ENCODE measurements around the gene SLC22A1.
"Not testable (repeated sequence)": the region's sequence is repeated elsewhere in the genome, so short reads cannot be mapped to it uniquely, and the experiment has no call there.

SLC22A1 gene

DNA sequence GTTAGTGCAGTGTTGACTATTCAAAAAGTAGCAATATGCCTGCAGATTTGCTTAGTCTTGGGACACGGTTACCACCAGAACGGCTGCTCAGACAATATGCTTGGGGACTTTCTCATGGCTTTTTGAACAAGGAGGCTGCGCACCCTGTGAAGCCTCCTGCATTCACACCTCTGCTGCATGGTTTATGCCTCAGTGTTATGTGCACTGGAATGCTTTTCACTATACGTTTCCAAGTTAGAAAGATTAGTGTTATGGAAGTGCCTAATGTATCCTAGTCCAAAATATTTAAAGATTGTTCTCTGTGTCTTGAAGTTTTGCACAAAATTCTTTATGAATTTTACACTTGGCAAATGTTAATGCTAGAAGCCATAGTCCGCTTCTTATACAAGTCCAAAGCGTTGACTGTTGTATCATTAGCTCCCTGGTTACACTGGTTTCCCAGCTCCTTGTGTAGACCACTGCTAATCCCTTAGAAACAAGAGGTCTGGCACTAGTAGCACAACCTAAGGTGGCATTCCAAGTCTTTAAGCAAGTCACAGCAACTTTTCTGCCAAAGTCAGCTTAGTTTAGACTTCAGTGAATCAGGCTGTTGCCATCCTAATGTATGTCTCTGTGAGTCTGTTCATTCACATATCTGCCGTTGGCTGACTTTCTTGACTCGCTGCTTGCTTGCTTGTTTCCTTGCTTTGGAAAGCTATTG is 26.3 kb upstream of the SLC22A1 start:
- no peak for DNase-seq

DNA sequence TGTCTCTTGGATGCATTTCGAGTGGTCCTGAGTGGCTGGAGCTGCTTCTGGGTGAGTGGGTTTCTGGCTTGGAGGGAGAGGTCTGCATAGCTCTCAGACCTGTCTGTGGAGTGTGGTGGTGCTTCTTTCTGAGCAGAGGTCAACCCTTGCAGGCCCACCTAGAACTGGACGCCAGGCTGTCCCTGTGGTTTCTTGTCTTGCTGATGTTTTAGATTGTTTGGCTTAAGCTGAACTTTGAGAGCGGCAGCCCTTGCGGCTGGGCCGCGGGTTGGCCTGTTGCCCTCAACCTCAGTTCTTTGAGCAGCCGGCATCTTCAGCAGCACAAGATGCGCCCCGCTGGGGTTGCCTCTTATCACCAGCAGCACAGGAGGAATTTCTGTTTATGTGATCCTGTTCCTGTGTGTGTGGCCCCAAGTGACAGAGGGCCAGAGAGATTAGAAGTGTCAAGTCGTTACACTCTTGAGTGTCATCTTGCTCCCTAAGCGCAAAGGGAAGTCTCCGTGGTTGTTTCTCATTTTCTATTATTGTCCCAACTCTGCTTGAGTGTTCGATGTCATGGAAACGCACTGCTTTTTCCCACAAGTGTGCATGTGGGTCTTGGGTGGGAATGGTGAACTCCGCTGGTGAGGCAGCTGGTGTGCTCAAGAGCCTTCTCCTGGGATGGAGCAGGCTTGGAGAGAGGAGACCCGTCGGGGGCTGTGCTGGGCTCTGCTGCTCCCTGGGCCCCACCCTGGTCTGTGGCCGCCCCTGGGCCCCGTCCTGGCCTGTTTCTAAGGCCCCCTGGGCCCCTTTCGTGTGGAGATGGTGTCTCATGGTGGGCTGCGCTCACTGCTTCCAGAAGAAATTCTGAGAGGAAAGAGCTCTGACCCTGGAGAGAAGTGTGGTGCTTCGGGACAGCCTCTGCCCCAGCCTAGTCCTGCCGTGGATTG is 20.1 kb upstream of the SLC22A1 start:
- no peak for DNase-seq

DNA sequence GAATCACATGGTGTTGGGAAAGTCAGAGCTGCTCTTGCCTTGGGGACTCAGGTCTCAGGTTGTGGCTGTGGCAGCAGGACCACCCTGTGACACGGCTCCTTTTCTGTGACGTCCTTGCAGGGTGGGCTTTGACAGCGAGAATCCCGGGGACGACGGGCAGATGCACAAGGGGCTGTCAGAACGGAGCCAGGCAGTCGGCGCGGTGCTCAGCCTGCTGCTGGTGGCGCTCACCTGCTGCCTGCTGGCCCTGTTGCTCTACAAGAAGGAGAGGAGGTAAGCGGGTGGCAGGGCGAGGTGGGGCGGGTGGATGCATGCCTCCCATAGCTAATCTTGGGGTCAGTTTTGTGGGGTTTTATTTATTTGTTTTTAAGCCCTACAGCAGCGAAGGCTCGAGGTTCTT is 19.2 kb upstream of the SLC22A1 start:
- DNase-seq: no peak

DNA sequence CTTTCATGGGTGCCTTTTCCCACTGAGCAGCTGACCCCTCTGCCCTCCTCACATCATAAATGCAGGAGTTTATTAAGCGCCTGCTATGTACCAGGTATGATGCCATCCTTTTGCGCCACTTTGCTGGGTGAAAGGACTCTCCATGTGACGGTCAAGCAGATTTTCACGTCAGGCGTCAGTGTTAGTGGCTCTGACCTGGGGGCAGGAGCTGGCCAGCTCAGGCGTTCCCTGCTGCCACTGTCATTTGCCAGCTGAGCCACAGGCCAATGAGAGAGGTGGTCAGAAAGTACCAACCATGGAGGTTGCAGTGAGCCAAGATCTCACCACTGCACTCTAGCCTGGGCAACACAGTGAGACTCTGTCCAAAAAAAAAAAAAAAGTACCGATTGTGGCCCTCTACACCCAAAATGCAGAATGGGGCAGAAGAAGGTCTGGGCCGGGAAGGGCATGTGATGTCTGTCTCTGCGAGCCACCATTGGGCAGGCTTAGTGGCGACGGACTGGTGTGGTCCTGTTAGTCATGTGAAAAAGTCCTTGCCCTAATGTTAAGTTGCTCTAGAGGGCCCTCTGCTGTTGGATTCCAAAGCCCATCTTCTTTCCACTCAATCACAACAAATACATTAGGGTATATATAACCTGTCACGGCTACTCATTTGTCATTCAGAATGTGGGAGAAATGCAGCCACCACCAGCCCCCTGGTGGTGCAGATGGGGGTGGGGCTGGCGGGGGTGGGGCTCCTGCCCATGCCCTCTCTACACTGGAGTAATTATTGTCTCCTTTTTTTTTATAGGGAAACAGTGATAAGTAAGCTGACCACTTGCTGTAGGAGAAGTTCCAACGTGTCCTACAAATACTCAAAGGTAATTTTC is 18.4 kb upstream of the SLC22A1 start:
- no peak for DNase-seq

DNA sequence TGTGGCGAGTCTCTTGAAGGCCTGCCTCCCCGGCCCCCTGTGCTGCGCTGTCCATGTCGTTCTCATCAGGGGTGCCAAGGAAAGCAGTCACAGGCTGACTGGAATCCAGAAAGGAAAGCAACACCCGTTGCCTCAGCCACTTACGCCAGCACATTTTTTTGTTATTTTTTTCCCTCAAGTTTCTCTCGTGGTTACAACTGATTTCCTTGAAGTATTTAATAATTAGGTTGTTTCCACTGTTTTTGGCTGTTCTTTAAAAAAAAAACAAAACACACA is 17.9 kb upstream of the SLC22A1 start:
- no peak for DNase-seq

DNA sequence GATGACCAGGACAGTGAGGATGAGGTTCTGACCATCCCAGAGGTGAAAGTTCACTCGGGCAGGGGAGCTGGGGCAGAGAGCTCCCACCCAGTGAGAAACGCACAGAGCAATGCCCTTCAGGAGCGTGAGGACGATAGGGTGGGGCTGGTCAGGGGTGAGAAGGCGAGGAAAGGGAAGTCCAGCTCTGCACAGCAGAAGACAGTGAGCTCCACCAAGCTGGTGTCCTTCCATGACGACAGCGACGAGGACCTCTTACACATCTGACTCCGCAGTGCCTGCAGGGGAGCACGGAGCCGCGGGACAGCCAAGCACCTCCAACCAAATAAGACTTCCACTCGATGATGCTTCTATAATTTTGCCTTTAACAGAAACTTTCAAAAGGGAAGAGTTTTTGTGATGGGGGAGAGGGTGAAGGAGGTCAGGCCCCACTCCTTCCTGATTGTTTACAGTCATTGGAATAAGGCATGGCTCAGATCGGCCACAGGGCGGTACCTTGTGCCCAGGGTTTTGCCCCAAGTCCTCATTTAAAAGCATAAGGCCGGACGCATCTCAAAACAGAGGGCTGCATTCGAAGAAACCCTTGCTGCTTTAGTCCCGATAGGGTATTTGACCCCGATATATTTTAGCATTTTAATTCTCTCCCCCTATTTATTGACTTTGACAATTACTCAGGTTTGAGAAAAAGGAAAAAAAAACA is 16.6 kb upstream of the SLC22A1 start:
- no peak for DNase-seq

DNA sequence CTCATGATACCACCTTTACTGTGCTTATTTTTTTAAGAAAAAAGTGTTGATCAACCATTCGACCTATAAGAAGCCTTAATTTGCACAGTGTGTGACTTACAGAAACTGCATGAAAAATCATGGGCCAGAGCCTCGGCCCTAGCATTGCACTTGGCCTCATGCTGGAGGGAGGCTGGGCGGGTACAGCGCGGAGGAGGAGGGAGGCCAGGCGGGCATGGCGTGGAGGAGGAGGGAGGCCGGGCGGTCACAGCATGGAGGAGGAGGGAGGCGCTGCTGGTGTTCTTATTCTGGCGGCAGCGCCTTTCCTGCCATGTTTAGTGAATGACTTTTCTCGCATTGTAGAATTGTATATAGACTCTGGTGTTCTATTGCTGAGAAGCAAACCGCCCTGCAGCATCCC is 15.6 kb upstream of the SLC22A1 start:
- no peak for DNase-seq

DNA sequence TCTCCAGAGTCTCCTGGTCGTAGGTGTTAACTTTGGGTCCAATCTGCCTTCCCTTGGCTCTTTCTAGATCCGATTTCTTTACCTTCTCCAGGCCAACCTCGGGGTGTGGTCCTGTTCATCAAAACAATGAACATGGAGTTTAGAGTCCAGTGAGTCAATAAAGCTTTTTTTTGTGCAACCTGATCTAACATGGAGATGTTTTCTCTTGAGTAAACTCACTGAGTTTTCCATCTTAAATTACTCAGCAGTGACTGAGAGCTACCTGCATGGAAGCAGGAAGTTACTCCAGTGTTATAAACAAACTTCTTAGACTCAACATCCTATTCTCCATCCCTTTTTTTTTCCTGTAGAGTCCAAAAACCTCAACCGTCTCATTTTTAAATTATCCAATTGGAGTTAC is 14.9 kb upstream of the SLC22A1 start:
- no peak for DNase-seq

DNA sequence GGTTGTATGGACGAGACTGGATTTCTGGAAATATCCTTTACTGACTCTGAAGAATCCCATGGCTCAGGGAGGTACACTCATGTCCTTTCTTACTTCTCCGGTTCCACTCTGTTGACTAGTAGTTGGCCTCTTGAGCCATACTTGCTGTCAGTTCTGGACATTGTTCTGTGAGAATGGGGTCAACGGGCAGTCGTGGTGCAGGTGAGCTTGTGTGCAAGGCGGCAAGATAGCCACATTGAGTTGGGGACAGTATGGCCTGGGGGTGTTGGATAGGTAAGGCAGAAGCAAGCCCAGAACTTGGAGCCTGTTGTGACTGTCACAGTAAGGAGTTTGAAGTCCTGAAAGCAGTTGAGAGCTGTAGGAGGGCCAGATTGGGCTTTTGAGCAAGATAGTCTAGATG is 13.5 kb upstream of the SLC22A1 start:
- DNase-seq: no peak

DNA sequence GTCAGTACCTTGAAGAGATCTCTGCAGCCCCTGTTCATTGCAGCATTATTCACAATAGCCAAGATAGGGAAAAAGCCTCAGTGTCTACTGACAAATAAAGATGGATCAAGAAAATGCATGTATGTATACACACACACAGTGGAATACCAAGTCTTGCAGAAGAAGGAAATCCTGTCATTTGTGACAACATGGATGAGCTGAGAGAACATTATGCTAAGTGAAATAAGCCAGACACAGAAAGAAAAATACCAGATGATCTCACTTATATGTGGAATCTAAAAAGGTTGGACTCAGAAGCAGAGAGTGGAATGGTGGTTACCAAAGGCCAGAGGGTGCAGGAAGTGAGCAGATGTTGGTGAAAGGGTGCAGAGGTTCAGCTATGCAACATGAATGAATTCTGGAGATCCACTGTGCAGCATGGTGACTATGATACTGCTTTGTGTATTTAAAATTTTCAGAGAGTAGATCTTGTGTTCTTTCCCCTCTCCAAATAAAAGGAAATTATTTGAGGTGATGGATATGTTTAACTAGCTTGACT is 11.0 kb upstream of the SLC22A1 start:
- no peak for DNase-seq

DNA sequence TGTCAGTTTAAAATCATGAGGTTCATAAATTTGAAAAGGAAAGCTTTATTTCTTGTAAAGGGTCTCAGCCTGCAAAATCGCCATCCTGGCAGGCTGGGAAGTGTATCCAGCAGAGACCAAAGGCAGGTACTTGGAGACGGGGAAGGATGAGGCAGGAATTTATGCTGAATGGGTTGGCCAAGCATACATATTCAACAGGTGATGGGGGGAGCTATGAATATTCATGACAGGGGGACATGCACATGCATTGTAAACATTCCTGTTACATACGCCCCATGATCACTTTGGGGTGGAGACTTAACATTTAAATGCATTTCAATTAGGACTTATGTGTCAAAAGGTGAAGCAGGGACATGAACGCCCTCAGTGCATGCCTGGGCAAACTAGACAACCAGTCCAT is 9.8 kb upstream of the SLC22A1 start:
- DNase-seq: no peak

DNA sequence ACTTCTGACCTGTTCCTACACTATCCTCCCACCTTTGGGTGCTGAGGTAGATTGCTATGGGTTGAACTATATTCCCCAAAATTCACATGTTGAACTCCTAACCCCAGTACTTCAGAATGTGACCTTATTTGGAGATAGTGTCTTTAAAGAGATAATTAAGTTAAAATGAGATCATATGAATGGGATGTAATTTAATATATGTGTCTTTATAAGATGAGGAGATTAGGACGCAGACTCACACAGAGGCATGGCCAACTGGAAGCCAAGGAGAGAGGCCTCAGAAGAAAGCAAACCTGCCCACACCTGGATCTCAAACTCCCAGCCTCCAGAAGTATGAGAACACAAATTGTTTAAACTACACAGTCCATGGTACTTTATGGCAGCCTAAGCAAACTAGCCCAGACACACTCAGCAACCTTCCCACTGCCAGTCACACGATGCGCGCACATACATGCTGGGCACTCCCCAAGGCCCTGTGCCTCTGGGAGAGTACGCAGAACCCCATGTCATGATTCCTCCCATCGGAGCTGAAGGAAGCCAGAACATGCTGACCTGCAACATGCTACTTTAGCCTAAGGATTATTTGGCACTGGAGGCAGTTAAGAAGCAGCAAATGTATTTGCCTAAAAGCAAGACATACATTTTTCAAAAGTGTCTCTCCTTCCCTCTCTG is 8.9 kb upstream of the SLC22A1 start:
- DNase-seq: no peak

DNA sequence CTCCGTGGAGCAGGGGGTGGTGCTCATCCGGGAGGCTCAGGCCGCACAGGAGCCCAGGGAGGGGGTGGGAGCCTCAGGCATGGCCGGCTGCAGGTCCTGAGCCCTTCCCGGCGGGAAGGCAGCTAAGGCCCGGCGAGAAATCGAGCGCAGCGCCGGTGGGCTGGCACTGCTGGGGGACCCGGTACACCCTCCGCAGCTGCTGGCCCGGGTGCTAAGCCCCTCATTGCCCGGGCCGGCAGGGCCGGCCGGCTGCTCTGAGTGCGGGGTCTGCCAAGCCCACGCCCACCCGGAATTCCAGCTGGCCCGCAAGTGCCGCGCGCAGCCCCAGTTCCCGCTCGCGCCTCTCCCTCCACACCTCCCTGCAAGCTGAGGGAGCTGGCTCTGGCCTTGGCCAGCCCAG is 7.1 kb upstream of the SLC22A1 start:
- not testable (repeated sequence) for DNase-seq

DNA sequence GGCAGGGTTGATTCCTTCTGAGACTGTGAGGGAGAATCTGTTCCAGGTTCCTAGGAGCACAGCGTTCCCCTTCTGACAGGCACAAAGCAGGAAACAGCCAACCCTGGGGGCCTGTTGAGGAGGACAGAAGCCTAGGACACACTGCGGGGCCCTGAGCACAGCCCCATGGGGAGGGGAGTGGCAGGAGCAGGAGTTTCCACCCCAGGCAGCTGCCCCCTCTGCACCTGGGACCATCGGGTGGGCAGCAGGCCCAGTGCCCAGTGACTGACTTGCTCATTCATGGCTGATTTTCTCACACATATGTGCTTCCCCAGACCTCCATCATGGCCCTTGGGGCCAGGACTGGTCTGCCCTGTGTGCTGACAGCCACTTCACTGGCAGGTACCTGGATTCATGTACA is 6.2 kb upstream of the SLC22A1 start:
- DNase-seq: no peak

DNA sequence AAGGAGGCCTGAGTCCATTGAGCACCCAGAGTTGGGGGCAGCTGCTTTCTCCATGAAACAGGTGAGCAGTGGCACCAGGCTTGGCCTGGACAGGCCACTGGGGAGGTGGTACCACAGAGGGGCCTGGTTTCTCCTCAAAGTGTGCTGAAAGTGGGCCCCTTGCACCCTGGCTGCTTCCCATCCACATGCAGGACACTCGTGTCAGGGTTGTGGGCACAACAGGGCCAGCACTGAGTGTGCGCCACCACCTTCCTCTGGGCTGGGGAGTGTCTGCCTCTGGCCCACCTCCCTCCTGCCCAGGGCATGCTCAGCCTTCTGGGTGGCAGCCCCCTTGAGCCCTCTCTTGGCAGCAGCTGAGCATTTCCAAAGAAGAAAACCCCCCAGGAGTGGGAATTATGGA is 5.2 kb upstream of the SLC22A1 start:
- no peak for DNase-seq

DNA sequence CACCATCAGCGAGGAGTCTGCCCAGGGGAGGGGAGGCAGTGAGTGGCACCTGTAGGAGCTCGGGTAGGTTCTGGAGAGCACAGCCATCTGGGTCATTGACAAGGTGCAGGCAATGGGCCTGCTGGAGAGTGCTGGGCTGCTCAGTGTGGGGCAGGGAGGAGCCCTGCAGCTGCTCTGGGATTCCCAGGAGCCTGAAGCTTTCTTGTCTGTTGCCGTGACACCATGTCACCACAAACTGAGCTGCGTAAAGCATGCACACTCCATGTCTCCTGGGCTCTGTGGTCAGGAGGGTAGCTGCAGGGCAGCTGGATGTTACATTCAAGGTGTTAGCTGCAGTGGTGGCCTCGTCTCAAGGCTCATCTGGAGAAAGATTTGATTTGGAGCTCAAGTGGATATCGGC is 4.5 kb upstream of the SLC22A1 start:
- DNase-seq: no peak

DNA sequence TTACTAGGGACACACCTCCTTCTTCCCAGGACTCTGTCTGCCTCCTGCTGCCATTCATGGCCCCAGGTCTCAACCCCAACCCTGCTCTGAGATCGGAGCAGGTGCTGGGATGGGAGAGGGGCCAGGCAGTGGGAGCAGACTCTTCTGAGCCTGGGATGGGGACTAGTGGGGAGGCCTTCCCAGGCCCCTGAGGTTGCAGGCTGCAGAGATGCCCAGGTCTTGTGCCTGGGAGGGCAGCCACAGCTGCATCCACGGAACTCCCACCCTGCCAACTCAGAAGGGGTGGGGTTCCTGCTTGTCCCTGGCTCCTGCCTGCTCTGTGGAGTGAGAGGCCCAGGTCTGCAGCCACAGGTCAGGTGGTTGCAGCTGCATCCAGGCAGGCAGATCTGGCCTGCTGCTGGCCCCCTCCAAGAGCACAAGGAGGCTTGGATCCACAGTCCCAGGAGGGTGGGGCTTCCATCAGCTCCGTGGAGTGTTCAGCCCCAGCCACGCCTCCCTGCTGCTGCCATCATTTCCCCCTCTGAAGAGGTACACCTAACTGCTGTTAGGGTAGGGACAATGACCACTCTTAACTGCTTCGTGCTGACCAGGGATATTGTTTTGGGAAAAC is 2.9 kb upstream of the SLC22A1 start:
- no peak for DNase-seq

DNA sequence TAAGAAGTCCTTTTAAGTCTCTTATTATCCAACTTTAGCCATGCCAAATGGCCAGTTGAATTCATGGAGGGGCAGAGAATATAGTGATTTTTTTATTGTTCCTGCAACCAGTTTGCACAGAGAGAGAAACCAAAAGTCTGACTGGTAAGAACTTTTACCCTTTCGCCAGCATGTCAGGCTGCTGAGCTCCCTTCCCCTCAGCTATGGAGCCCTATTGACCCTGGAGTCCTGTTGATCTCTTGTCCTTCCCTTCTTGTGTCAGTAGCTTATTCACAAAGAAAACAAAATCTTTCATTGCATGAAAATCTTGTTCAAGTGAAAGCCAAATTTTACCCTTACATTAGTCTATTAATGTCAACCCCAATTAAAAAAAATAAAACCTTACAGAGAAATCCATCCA is 1.5 kb upstream of the SLC22A1 start:
- DNase-seq: no peak

DNA sequence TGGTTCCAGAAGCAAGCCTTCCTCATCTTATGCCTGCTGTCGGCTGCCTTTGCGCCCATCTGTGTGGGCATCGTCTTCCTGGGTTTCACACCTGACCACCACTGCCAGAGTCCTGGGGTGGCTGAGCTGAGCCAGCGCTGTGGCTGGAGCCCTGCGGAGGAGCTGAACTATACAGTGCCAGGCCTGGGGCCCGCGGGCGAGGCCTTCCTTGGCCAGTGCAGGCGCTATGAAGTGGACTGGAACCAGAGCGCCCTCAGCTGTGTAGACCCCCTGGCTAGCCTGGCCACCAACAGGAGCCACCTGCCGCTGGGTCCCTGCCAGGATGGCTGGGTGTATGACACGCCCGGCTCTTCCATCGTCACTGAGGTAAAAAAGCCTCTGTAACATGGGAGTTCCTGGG is 366 bp downstream of the SLC22A1 start:
- DNase-seq: no peak

DNA sequence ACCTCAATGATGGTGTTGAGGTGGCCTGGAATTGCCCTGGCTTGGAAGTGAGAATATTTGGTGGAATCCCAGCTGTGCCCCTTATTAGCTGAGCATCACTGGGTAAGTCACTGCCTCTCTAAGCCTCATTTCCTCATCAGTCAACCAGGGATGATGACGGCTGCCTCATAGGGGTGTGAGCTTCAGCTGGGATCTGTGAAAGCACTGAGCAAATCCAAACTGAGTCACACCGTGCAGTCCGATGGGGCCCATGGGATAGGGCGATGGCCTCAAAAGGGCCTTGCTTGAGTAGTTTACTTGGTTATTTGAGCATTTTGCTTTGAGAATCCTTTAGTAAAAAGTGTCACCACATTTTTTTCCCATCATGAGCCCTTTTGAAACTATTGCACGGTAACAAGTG is 1.1 kb downstream of the SLC22A1 start:
- no peak for DNase-seq

DNA sequence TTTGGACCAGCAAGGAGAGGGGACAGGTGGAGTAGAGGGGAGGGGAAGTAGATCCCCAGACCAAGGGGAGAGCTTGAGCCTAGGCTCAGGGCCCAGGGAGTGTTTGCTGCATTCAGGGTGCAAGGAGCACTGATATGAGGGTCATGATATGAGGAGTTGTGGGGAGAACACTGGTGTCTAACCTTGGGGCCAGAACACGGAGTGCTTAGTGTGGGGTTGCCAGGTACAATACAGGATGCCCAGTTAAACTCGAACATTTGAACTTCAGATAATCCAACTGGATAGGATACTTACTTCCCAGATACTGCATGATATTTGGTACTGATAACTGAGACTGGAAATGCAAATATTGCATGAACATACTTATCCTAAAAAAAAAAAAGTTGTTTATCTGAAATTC is 2.4 kb downstream of the SLC22A1 start:
- no peak for DNase-seq

DNA sequence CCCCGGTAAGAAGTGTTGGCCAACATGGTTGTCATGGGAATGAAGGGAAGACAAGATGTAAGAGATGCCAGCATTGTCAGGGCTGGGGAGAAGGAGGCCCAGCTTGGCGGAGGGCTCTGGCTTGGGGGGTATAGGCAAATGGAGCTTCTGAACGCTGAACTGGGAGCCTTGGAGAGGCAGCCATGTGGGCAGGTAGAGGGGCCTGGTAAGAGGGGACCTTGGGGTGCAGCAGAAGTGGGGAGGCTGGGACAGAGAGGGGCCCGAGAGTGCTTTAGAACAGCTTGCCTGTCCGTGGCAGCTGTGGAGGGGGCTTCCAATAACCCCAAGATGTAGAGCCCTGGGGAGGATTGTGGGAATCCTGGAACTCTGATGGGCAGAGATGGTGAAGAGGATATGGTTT is 3.0 kb downstream of the SLC22A1 start:
- no peak for DNase-seq
